WI38 (cell line): Measurements from ENCODE around the gene GPR183.

Experiments used
- H3K4me3 ChIP-seq: 2 replicates; pipeline ENCODE4 v1.5.1; 2011; ENCODE audit warnings: low read depth, mild to moderate bottlenecking, control low read depth, low read length
- CTCF ChIP-seq: IDR thresholded peaks from 2 replicates; pipeline ENCODE4 v1.5.1; 2012; ENCODE audit warnings: low read depth, mild to moderate bottlenecking, control low read depth, low read length

GPR183 gene

GRCh38 chr13:99329477-99329876 is 22.3 kb upstream of the GPR183 start:
- H3K4me3 ChIP-seq: no peak overlapping the region

GRCh38 chr13:99327761-99328160 is 20.6 kb upstream of the GPR183 start:
- H3K4me3 ChIP-seq: no peak overlapping the region
- no peak for TF ChIP-seq CTCF

More at GRCh38 chr13:99329477-99329876, 22.3 kb upstream of the GPR183 start:
- no peak for TF ChIP-seq CTCF

- no peak for TF ChIP-seq CTCF
- no peak overlapping the region for H3K4me3 ChIP-seq
These were observed 19.9 kb upstream of the GPR183 start for GRCh38 chr13:99327126-99327525.

- TF ChIP-seq CTCF: no peak
- no peak overlapping the region for H3K4me3 ChIP-seq
These were observed 18.8 kb upstream of the GPR183 start for GRCh38 chr13:99326012-99326411.

GRCh38 chr13:99323488-99323887 is 16.3 kb upstream of the GPR183 start:
- TF ChIP-seq CTCF: no peak
- H3K4me3 ChIP-seq: no peak overlapping the region

- no peak for TF ChIP-seq CTCF
- H3K4me3 ChIP-seq: no peak overlapping the region
These were observed 15.3 kb upstream of the GPR183 start for GRCh38 chr13:99322297-99323103.

GRCh38 chr13:99321709-99322108 is 14.5 kb upstream of the GPR183 start:
- no peak overlapping the region for H3K4me3 ChIP-seq
- TF ChIP-seq CTCF: no peak
